ENCODE data around the gene CDC14A. TPM values are rescaled to one million over a fixed set of nuclear protein-coding genes. Genes with fewer than 3 reads are reported as not detected.

The CDC14A gene
- total and polyA plus RNA-seq, 12 donors: 1.4 to 4.0 (median 3.1) TPM

DNA sequence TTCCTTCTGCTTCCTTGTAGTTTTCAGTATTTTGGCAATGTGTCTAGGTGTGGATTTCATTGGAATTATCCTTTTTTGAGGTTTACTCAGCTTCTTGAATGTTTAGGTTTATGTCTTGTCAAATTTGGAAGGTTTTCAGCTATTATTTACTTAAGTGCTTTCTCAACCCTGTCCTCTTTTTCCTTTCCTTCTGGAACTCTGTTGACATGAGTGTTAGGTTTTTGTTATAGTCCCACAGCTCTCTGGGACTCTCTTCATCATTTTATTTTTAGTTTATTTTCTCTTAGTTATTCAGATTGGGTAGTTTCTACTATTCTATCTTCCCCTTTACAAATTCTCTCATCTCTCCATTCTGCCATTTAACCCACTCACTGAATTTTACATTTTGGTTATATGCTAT lies 122.5 kb downstream of the CDC14A start:
- ATAC-seq: no peak

DNA sequence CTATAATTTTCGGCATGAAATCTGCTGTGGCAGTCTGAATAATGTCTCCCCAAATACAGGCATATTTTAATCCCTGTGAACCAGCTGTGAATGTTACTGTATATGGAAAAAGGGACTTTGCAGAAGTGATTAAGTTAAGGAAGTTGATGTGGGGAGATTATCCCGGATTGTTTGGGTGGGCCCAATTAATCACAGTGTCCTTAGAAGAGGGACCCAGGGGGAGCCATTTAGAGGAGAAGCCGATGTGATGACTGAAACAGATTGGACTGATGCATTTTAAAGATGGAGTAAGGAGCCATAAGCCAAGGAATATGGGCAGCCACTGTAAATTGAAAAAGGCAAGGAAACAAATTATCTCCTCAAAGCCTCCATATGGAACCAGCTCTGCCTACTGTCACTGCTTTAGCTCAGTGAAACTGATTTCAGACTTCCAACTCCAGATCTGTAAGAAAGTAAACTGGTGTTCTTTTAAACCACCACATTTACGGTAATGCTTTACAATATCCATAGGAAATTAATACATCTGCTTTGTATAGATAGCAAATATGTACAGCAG lies 124.5 kb downstream of the CDC14A start:
- DNase-seq: no peak
- TF ChIP-seq, protein P1, sequence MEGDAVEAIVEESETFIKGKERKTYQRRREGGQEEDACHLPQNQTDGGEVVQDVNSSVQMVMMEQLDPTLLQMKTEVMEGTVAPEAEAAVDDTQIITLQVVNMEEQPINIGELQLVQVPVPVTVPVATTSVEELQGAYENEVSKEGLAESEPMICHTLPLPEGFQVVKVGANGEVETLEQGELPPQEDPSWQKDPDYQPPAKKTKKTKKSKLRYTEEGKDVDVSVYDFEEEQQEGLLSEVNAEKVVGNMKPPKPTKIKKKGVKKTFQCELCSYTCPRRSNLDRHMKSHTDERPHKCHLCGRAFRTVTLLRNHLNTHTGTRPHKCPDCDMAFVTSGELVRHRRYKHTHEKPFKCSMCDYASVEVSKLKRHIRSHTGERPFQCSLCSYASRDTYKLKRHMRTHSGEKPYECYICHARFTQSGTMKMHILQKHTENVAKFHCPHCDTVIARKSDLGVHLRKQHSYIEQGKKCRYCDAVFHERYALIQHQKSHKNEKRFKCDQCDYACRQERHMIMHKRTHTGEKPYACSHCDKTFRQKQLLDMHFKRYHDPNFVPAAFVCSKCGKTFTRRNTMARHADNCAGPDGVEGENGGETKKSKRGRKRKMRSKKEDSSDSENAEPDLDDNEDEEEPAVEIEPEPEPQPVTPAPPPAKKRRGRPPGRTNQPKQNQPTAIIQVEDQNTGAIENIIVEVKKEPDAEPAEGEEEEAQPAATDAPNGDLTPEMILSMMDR (IDR thresholded peaks at IDR 0.05): no peak
- Histone ChIP-seq H3K4me3 (no peak overlapping the region), H3K36me3 (peaks cover 0 to 10% (median 0%) of the 10 kb centered on the region in 9 donors), H3K27me3 (no peaks in the 10 kb centered on the region), H3K27ac (no peak overlapping the region), H3K4me1 (no peaks in the 10 kb centered on the region), H3K9me3 (no peaks in the 10 kb centered on the region)
- 86 to 87% methylated on average over 4 of the region's 4 CpGs for WGBS, 2 donors
- ATAC-seq: no peak
- intact Hi-C loops (cut with DNase I): no loop called here

More for the DNA sequence above, 122.5 kb downstream of the CDC14A start:
- TF ChIP-seq, protein P1 (IDR thresholded peaks at IDR 0.05): no peak
- Histone ChIP-seq H3K4me3 (no peak overlapping the region), H3K27ac (no peak overlapping the region), H3K36me3 (peaks cover 0 to 16% (median 0%) of the 10 kb centered on the region in 9 donors), H3K4me1 (no peaks in the 10 kb centered on the region), H3K9me3 (no peaks in the 10 kb centered on the region), H3K27me3 (no peaks in the 10 kb centered on the region)
- DNase-seq: no peak
- intact Hi-C loops (cut with DNase I): no loop called here

DNA sequence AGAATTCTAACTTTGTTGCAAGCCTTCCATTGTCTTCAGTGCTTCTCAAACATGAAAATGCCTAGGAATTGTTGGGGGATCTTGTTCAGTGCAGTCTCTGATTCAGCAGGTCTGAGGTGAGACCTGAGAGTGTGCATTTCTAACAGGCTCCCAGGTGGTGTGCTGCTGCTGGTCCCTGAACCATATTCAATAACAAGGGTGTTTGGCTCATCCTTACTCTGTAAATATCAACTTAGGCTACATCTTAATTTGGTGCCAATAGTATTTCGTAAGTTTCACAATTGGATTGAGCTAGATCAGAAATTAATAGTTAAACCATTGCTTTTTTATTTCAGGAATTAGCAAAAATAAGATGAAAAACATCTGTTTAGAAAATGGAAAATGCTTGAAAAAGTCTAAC lies 126.5 kb downstream of the CDC14A start:
- no peak for DNase-seq
- TF ChIP-seq, protein P1 (IDR thresholded peaks at IDR 0.05): no peak
- intact Hi-C loops (cut with DNase I): no loop called here
- H3K27ac ChIP-seq: no peak overlapping the region
- peaks cover 0 to 18% (median 0%) of the 10 kb centered on the region in 9 donors for H3K36me3 ChIP-seq
- H3K27me3 ChIP-seq: no peaks in the 10 kb centered on the region
- 86 to 87% methylated on average over 1 of the region's 1 CpG for WGBS, 2 donors
- H3K4me1 ChIP-seq: no peaks in the 10 kb centered on the region
- H3K9me3 ChIP-seq: peaks cover 0 to 4% (median 0%) of the 10 kb centered on the region in 11 donors
- H3K4me3 ChIP-seq: no peak overlapping the region
- no peak for ATAC-seq

DNA sequence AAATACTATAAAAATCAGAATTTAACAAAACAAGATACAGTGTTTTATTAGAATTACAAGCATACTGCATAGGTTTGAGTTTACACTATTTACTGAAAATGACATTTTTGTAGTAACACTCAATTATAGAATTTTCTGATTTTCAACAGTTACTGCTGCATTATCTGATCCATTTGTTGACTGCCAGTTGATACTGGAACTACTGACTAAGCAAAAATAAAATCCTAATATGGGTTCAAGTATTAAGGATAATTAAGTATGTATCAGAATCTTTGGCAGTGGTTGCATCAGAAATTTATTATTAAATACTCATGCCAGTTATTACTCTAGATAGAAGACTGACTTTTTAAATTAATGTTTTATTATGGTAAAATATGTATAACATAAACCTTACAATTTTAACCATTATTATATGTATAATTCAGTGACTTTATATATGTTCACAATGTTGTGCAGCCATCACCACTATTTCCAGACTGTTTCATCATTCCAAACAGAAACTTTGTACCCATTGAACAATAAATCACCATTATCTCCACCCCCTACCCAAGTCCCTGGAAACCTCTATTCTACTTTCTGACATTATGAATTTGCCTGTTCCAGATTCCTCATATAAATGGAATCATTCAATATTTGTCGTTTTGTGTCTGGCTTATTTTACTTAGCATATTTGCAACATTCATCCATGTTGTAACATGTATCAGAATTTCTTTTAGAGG lies 127.5 kb downstream of the CDC14A start:
- Histone ChIP-seq H3K4me3 (no peak overlapping the region), H3K27me3 (no peaks in the 10 kb centered on the region), H3K27ac (no peak overlapping the region), H3K9me3 (peaks cover 0 to 4% (median 0%) of the 10 kb centered on the region in 11 donors), H3K36me3 (peaks cover 0 to 28% (median 4%) of the 10 kb centered on the region in 9 donors), H3K4me1 (no peaks in the 10 kb centered on the region)
- 95 to 100% methylated on average over 1 of the region's 1 CpG for WGBS, 2 donors
- ATAC-seq (no peak), DNase-seq (no peak)
- TF ChIP-seq, protein P1 (IDR thresholded peaks at IDR 0.05): no peak
- intact Hi-C loops (cut with DNase I): no loop called here

All from heart right ventricle (tissue), 16 donors.